DMS 273 treated with DMSO at 0.1 percent for 48 hours (cell line): ENCODE measurements around the gene LAMC3.
A peak's percentile ranks its signal among the peaks of the same experiment; 100 is the strongest.
"Not testable (repeated sequence)": the region's sequence is repeated elsewhere in the genome, so short reads cannot be mapped to it uniquely, and the experiment has no call there.

Experiments used
- DNase-seq: peaks from one replicate; lab custom pipeline; 2025; lab: John Stamatoyannopoulos, UW

Gene LAMC3

GRCh38 chr9:130991778-130992681 lies 16.9 kb upstream of the LAMC3 start:
- no peak for DNase-seq

GRCh38 chr9:130992682-130993032 lies 16.3 kb upstream of the LAMC3 start:
- DNase-seq = no peak

GRCh38 chr9:130993303-130994030 lies 15.5 kb upstream of the LAMC3 start:
- DNase-seq = no peak

- DNase-seq = no peak
These were observed 14.6 kb upstream of the LAMC3 start for GRCh38 chr9:130994135-130995085.

GRCh38 chr9:130995086-130996011 lies 13.6 kb upstream of the LAMC3 start:
- peak; percentile 51 for DNase-seq

- DNase-seq = no peak
These were observed 12.8 kb upstream of the LAMC3 start for GRCh38 chr9:130996205-130996604.

GRCh38 chr9:130996676-130997394 lies 12.1 kb upstream of the LAMC3 start:
- DNase-seq = no peak

- no peak for DNase-seq
These were observed 11.6 kb upstream of the LAMC3 start for GRCh38 chr9:130997395-130997684.

- peak; percentile 31 for DNase-seq
These were observed 10.9 kb upstream of the LAMC3 start for GRCh38 chr9:130997925-130998596.

- DNase-seq = no peak
These were observed 10.3 kb upstream of the LAMC3 start for GRCh38 chr9:130998597-130999244.

- DNase-seq = no peak
These were observed 9.7 kb upstream of the LAMC3 start for GRCh38 chr9:130999245-130999623.

- DNase-seq = not testable (repeated sequence)
These were observed 8.4 kb upstream of the LAMC3 start for GRCh38 chr9:131000526-131000925.

GRCh38 chr9:131001021-131001420 lies 8.0 kb upstream of the LAMC3 start:
- no peak for DNase-seq

- DNase-seq = no peak
These were observed 7.0 kb upstream of the LAMC3 start for GRCh38 chr9:131001990-131002389.

- no peak for DNase-seq
These were observed 2.4 kb upstream of the LAMC3 start for GRCh38 chr9:131006601-131007000.

- DNase-seq = no peak
These were observed 888 bp upstream of the LAMC3 start for GRCh38 chr9:131008086-131008485.

GRCh38 chr9:131008563-131008908 lies 438 bp upstream of the LAMC3 start:
- no peak for DNase-seq

- DNase-seq = no peak
These were observed 1.7 kb downstream of the LAMC3 start for GRCh38 chr9:131010482-131011273.
